CD4-positive, alpha-beta T cell treated with Interleukin-1 beta for 1 hour (primary cell): Measurements from ENCODE around the gene PHACTR1.
"Not testable (repeated sequence)": the region's sequence is repeated elsewhere in the genome, so short reads cannot be mapped to it uniquely, and the experiment has no call there.

Experiments
- DNase-seq, 2 donors: peaks; one replicate each; pipeline ENCODE4 v3.0.0-alpha.2; 2020 to 2022

Gene PHACTR1

DNA sequence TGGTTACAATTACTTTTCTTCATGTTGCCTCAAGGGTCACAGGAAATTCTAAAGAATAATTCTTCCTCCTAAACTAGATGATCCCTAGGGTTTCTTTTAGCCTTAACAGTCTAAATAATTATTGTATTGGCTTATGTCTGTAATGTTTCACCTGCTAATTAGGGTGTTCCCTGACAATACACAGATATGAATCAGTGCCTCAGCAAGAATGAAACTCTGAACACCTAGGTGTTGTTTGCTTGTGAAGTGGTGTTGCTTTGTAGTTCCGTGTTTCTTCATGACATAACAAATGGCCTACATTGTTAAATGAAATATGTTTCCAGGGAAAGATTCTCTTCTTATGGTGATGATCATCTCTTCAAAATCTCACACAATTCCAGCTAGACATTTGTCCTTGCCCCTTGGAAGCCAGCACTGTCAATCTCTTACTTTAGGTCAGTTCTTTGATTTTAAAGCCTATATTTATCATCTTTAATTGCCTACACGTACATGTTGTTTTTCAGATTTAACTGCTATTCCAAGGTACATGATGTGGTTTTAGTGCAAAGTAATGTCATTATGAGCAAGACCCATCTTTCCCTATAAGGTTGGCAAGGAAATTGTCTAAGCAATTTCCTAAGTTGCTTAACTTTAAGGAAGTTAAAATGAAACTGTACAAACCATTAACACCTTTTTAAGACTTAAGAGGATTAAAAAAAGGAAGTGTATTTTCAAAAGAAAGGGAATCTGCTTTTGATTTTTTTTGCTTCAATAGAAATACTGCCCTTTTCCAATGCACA lies 499.9 kb downstream of the PHACTR1 start:
- no peak for DNase-seq

DNA sequence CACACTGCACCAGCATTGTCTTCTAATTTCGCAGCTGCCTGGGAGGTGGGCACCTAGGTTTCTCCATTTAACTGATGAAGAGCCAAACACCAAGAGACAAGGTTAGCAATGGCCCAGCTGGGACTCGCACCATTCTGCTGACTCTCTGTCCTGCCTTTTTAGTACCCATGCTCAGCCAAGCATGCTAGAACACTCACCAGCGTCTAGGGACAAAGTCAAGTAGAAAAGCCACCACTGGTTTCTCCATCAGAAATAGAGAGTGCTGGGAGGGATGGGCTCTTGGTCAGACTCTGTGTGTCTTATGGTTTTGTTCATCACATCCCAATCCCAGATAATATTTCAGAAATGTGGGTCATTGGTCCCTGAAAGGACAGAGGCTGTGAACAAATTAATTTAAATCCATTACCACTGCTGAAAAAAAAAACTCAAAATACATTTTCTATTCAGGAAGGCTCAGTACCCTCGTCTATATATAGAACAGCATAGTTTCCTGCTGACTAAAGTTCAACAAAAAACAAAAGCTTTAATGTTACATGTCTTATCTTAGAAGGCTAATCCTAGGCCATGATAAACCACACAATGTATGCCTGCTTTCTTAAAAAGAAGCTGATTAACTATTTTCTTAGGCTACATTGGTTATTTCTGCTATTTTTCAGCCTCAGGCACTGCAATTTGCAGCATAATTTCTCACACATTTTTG lies 500.8 kb downstream of the PHACTR1 start:
- DNase-seq: no peak

DNA sequence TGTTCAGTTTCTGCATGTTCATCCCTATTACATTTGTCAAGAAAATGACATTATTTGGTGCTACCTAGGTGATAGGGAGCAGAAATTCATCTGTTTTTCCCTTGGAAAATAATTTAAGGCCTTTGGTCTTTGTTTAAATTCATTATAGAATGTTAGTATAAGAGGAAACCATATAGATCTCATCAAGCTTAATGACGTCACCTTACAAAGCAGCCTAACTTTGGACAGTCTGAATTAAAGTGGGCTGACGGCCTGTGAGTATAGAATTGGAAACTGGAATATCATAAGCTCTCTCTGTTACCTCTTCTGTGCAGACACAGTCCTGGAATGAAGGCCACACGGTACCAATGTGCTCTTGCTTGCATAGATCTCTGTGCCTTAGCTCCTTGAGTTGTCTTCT lies 503.7 kb downstream of the PHACTR1 start:
- DNase-seq: no peak

DNA sequence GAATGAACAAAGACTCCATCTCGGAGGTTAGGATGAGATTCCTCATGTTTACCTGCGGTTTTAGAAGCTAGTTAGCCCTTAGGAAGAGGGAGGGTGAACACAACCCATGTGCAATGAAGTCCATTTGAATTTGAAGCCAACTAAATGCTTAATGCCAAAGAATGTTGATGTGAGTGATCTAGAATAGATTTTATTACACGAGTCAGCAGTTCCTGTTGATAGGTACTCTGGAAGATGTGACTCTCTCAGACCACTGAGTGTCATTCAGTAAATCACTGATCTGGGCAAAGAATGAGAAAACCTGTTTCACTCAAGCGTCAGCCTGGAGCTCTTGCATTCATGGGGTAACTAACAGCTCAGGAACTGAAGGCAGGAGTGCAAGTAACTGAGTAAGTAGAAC lies 505.5 kb downstream of the PHACTR1 start:
- DNase-seq: no peak

DNA sequence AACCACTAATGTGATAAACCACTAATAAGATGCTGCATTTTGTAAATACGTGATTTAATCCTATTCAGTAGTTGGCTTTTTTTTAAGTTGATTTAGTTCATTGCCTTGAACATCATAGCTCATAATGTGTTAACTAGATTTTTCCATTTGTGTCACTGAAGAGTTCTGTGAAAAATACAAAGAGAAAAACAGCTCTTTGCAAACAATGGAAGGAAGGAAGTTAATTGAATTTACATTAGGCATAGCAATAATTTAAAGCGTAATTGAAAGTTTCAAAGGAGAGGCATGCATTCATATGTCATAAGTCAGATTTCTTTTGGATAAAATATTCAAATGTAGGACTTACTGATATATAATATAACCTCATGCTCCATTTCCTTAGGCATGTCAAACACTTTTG lies 509.5 kb downstream of the PHACTR1 start:
- DNase-seq: no peak

DNA sequence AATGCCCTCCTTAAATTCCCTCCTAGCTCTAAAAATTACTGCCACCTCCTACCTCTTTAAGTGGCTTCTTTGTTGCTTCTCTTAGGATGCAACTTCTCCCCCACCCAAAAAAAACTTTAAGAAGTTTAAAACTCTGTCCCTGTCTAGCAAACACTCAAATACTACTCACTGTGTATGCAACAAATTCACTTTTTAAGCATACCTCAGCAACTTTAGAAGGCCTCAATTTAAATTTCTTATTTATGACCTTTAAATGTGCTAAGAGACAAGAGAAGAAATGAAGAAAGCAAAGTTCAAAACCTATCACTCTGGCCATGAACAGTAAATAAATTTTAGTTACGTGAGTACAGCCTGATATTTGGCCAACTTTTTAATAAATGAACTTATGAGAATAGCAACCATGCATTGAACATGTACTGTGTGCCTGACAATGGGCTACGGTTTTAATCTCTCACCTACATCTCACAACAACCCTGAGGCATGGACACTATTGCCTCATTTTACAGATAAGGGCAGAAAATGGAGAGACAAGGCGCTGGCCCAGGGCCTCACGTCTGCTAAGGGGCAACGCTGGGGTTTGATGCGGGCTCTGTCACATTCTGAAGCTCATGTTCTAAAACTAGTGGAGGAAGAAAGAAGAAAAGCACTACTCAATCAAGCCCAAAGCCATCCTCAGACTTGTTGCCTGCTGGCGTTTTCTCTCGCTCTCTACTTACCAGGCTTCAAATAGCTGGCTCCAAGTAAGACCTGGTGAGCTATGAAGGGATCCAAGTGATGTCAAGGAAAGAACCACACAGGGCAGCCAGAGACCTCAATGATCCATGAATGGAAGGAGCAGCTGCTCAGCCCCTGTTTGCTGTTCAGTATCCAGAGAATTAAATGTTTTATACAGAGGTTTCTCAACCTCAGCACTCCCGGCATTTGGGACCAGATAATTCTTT lies 512.0 kb downstream of the PHACTR1 start:
- no peak for DNase-seq

DNA sequence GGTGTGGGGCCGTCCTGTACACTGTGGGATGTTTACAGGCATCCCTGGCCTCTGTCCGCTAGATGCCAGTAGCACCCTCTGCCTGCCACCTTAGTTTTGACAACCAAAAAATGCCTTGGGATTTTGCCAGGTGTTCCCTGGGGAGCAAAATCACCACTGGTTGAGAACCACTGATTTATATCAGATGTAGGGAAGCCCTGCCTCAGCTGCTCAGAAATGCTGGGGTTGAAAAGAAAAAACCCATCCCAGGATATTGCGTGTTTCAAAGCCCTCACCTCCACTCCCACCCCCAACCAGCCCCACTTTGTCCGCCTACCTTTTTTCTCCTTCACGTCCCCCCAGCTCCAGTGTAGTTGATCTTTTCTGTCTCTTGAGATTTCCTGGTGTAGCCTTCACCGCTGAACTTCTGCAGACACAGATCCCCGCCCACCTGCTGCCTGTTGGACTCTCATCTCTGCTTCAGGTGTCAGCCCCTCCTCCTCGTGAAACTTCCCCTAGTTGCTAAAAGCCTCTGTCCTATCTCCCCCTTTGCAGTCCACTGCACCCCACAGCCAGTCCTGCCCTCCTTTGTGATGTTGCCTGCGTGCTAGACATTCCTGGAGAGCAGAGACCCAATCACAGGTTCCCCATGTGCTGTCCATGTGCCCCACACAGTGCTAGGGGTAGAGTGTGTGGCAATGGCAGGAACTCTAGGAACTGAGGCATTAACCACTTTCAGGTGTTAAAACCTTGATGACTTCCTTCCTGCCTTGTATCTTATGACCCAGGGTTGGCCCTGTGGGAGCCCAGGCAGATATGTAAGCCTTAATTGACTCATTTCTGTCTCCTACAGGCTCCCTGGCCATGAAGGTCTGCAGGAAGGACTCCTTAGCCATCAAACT lies 512.9 kb downstream of the PHACTR1 start:
- peak; percentile 19 for DNase-seq

DNA sequence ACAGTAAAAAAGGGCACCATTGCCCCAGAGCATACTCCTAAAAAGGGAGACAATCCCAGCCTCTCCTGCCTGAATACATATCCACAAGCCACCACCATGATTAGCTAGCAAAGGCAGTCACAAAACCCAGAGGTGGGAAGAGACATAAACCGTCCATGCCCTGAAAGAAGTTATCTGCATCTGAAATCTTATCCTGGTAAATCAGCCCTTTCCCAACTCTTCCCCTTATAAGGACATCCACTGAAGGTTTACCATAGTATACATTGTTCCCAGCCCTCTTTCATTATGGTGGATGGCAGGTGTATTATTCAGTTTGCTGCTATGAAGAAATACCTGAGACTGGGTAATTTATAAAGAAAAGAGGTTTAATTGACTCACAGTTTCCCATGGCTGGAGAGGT lies 516.5 kb downstream of the PHACTR1 start:
- DNase-seq: no peak

DNA sequence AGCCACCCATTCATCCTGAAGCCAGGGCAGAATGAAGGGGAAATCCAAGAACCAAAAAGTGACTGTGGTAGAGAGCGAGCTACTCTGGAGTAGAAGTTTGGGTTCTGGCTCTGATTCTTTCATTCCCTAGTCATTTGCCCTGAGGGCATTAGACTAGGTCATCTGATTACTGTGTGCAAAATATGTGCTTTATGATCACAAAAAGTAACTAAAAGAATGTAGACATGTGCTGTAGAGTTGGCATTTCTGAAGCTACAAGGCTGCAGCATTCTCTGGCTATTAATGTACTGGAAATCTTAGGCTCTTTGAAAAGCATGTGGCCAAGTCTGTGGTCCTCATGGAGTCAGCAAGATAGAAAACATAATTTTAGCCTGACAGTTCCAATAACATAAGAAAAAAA lies 517.6 kb downstream of the PHACTR1 start:
- no peak for DNase-seq

DNA sequence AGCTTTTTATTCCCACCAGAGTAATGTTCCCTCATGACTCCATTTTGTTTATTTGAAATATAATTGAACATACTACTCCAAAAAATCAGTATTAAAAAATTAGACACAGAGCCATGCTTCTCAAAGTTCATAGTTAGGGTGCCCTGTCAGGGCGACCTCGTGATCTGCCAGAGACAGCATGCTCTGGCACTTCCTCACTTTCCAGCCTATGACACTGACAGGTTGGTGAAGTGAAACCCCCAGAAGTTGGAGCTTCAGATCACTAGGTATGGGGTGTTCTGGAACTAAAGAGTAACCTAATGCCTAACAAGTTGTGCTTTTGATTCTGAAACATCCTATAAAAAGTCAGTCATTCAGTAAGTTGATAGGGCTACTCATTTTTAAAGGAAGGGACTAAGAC lies 518.8 kb downstream of the PHACTR1 start:
- no peak for DNase-seq

DNA sequence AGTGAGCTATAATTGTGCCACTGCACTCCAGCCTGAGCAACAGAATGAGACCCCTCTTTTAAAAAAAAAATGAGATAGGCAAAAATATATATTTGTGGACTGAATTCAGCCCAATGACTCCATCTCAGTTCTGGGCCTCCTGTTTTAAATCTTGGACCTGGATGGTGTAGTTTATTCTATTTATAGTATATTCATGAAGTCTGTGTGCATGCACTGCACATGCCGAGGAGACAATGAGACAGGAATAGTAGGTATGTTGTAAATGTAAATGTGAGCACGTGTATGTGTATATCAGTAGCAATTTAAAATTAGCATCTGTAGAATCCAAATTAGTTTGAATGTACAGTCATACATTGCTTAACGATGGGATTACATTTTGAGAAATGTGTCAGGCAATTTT lies 520.8 kb downstream of the PHACTR1 start:
- DNase-seq: no peak

DNA sequence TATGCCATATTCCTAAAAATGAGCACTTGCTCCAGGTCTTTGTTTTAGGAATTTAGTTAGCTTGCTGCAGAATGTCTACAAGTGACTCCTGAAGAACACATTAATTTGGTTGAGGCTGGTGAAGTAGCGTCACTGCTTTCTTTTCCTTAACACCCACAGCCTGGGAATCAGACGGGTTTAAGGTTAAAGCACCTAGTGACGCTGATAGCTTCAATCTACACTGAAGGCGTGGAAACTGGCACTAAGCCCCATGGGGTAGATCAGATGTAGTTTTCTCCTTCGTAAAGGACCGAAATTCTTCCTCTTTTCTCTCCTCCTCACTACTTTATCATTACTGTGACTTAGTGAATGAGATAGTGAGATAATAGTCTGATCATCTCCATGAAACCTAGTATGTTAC lies 521.5 kb downstream of the PHACTR1 start:
- no peak for DNase-seq

DNA sequence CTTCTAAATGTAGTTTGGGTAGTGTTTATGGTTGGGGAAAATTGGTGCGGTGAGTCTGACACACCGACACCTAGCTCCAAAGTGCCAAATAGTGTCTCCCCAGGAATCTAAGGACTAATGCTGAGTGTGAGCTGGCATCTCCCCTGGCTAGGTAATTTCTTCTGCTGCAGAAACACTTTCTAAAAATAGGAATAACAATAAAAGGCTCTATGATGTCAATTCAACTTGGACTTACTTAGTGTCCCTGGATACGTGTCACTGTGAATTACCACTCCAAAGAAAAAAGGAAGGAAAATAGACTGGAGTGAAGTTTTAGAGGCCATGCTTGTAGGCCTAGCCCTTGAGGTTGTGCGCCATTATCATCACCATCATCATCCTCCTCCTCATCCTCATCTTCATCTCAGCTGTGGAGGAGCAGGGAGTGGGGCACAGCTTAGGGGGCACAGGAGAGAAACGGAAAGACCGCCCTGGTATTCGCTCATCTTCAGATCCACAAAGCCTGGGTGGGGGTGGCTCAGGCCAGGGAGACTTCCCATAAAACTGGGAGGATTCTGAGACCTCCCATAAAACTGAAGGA lies 522.2 kb downstream of the PHACTR1 start:
- DNase-seq: no peak

DNA sequence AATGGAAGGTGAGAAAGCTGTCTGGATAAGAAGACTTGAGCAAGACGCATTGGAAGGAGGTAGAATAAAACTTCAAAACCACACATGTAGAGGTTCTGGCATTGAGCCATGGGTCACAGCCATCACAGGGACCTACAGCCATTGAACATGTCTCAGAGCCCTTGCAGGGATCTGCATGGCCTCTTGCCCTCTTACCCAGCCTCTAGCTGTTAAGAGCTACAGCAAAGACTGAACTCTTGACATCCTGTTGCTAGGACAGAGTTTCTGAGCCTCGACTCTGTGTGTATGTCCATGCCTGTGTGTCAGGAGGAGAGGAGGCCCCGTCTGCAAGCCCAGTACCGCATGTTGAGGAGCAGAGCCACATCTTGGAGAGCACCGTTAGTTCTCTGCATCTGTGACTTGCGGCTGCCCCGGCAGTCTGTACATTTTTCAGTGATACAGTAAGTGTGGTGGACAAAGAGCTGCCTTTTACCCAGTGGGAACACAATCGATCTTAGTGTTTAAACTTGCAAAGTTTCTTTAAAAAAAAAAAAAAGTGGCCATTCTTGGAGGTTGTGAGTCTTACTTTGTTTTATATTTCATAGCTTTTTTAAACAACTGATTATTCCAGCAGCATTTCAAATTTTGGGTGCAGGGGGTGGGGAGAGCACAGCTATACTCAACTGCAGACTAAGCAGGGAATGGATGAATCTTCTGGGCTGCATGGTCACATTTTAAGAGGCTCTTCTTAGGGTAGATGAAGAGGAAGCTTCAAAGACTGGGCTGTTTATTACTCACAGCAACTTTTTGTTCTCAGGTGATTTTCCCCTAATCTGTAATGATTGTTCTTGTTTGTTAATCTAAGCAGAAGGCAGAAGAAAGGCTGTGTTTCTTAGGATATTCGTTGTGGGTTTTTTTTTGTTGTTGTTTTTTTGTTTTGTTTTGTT lies 523.2 kb downstream of the PHACTR1 start:
- DNase-seq: no peak

DNA sequence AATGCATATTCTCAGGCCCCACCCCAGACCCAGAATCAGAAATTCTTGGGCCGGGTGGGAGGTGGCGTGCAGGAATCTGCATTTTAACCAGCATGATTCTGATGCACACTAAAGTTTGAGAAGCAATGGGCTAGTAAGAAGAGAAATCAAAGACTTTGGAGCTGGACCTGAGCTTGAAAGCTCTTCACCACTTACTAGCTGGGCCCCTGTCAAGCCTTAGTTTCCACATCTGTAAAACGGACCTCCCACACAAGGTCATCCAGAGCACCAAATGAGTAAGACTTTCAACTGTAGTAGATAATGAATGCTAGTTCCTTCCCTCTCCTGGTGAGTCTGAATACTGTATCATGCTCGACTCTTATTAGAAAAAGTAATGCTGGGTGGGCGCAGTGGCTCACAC lies 524.8 kb downstream of the PHACTR1 start:
- DNase-seq: no peak

DNA sequence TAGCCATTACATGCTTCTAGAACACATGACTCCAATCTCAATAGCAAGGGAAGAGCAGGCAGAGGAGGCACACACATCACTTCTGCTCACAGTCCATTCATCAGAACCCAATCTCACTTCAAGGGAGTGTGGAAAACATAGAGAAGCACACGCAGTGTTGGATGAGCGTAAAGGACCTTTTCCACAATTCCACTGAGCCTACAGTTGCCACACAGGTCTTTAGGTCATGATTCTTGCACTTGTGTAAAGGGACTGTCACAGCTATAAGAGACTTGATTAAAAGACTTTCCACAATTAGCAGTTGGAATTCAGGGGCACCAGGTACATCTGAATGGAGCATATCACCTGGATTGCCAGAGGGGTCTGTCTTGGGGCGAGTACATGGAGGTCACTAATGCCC lies 525.6 kb downstream of the PHACTR1 start:
- no peak for DNase-seq

DNA sequence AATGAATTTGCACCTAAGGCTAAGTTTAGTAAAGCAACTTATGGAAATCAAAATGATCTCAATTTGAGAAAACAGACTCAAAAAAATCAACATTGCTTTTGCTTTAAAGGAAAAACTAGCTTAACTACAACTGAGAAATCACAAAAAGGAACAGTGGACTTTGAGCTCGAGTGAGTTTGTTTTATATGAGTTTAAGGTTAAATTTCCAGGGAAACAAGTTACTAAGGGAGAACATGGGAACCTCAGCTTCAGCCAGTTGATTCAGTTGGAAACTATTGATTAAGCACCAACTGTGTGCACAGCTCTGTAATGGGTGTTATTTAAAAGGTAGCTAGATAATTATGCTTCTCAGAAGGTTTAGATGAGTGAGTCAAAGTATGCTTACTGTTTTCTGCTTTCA lies 526.0 kb downstream of the PHACTR1 start:
- no peak for DNase-seq

DNA sequence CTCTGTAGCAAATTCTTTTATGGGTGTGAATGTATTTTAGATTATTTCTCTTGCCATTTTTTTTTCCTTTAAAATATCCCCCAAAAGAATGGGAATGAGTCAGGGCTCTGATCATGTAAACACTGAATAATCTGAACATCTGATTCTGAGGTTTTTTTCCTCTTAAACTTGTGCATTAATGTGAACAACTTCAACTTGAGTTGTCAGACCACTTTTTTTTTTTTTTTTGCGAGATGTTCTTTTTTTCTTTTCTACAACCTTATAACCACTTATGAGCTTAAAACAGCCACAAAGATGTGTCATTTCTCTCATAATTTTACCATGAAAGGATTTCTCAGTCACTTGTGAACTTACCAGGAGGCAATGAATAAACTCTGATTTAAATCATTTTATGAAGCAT lies 526.5 kb downstream of the PHACTR1 start:
- no peak for DNase-seq

DNA sequence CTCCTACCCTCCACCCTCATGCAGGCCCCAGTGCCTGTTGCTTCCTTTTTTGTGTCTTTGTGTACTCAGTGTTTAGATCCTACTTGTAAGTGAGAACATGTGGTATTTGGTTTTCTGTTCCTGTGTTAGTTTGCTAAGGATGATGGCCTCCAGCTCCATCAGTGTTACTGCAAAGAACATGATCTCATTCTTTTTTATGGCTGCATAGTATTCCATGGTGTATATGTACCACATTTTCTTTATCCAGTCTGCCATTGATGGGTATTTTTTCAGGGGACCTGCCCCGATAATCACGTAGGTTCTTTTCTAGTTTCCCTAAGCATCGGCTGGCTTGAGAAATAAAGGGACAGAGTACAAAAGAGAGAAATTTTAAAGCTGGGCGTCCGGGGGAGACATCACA lies 527.2 kb downstream of the PHACTR1 start:
- DNase-seq: not testable (repeated sequence)

DNA sequence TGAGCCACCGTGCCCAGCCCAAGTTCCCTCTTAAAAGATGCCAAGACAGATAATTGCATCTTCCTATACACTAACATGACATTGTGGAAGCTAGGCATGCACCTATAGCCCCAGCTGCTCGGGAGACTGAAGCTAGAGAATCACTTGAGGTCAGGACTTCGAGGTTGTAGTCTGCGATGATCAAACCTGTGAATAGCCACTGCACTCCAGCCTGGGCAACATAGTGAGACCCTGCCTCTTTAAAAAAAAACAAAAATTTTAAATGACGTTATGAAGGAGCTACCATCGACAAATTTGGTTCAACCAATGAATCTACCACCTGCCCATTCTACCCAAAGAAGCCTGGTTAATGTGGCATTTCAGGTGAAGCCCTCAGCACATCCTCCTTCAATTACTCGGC lies 531.1 kb downstream of the PHACTR1 start:
- DNase-seq: no peak

DNA sequence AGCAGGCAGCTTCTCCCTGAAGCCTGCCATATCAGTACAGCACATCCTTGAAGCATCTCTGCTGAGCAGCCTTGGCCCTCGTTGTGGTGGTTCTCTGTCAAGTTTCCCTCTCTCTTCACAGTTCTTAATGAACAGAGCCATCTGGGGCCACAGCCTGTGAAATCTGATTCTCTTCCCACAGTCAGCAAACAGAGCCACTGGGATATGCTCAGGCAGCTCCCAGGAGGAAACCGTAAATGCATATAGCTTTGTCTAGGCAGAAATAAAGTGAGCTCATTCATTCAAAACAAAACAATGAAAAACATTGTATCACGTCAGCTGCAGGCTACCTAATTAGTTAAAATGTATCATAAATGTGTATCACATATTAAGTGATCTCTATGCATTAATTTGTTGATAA lies 531.5 kb downstream of the PHACTR1 start:
- DNase-seq: no peak
